ENCODE measurements around the gene CTCFL. TPM values are rescaled to one million over a fixed set of nuclear protein-coding genes. Genes with fewer than 3 reads are reported as not detected.

CTCFL gene
- total RNA-seq, 2 donors from 2014 or later: 10.8 TPM; not detected in 1

GRCh38 chr20:57498425-57499400 lies 26.2 kb downstream of the CTCFL start:
- no peak for DNase-seq (ENCODE audit: low spot score)
- no peaks in the 10 kb centered on the region for H3K27me3 ChIP-seq (replicated peaks; ENCODE audit: insufficient read depth)
- H3K4me1 ChIP-seq (replicated peaks): no peaks in the 10 kb centered on the region

GRCh38 chr20:57496592-57496991 lies 28.3 kb downstream of the CTCFL start:
- Histone ChIP-seq H3K36me3 (no peaks in the 10 kb centered on the region), H3K4me3 (no peak overlapping the region), H3K9me3 (no peaks in the 10 kb centered on the region), H3K27me3 (replicated peaks; ENCODE audit: insufficient read depth) (no peaks in the 10 kb centered on the region), H3K4me1 (replicated peaks) (no peaks in the 10 kb centered on the region), H3K27ac (no peak overlapping the region)
- WGBS: 91% methylated on average over 4 of the region's 4 CpGs
- intact Hi-C loops (cut with DNase I): no loop called here
- TF ChIP-seq POLR2AphosphoS5 (IDR thresholded peaks at IDR 0.05): no peak
- TF ChIP-seq CTCF (IDR thresholded peaks at IDR 0.05): no peak
- no peak for TF ChIP-seq POLR2A (IDR thresholded peaks at IDR 0.05)
- DNase-seq (ENCODE audit: low spot score): no peak

More at GRCh38 chr20:57498425-57499400, 26.2 kb downstream of the CTCFL start:
- H3K4me3 ChIP-seq: no peak overlapping the region
- WGBS: 51% methylated on average over 20 of the region's 20 CpGs
- no peaks in the 10 kb centered on the region for H3K9me3 ChIP-seq
- no peaks in the 10 kb centered on the region for H3K36me3 ChIP-seq
- TF ChIP-seq POLR2AphosphoS5 (IDR thresholded peaks at IDR 0.05) (no peak), POLR2A (IDR thresholded peaks at IDR 0.05) (no peak), CTCF (IDR thresholded peaks at IDR 0.05) (no peak)
- intact Hi-C loops (cut with DNase I): no loop called here
- H3K27ac ChIP-seq: no peak overlapping the region

GRCh38 chr20:57495978-57496377 lies 29.0 kb downstream of the CTCFL start:
- no peaks in the 10 kb centered on the region for H3K27me3 ChIP-seq (replicated peaks; ENCODE audit: insufficient read depth)

GRCh38 chr20:57493091-57493615 lies 31.8 kb downstream of the CTCFL start:
- no peak overlapping the region for H3K27ac ChIP-seq
- H3K9me3 ChIP-seq: no peaks in the 10 kb centered on the region
- 80% methylated on average over 10 of the region's 10 CpGs for WGBS
- no peak overlapping the region for H3K4me3 ChIP-seq
- TF ChIP-seq POLR2A (IDR thresholded peaks at IDR 0.05): no peak
- TF ChIP-seq POLR2AphosphoS5 (IDR thresholded peaks at IDR 0.05): no peak
- no peak for TF ChIP-seq CTCF (IDR thresholded peaks at IDR 0.05)
- H3K4me1 ChIP-seq (replicated peaks): no peaks in the 10 kb centered on the region
- no peak for DNase-seq (ENCODE audit: low spot score)
- intact Hi-C loops (cut with DNase I): no loop called here
- no peaks in the 10 kb centered on the region for H3K27me3 ChIP-seq (replicated peaks; ENCODE audit: insufficient read depth)
- H3K36me3 ChIP-seq: no peaks in the 10 kb centered on the region

More at GRCh38 chr20:57495978-57496377, 29.0 kb downstream of the CTCFL start:
- Histone ChIP-seq H3K4me3 (no peak overlapping the region), H3K27ac (no peak overlapping the region), H3K36me3 (no peaks in the 10 kb centered on the region), H3K4me1 (replicated peaks) (no peaks in the 10 kb centered on the region), H3K9me3 (no peaks in the 10 kb centered on the region)
- 72% methylated on average over 11 of the region's 11 CpGs for WGBS
- intact Hi-C loops (cut with DNase I): loop anchor here (2.0 kb wide), 1 partner anchor 113 kb away; no protein-coding TSS in a partner anchor
- no peak for DNase-seq (ENCODE audit: low spot score)
- TF ChIP-seq POLR2A (IDR thresholded peaks at IDR 0.05) (no peak), POLR2AphosphoS5 (IDR thresholded peaks at IDR 0.05) (no peak), CTCF (IDR thresholded peaks at IDR 0.05) (no peak)
